SK-N-SH (cell line): ENCODE measurements around the gene KIF16B. TPM values are rescaled to one million over a fixed set of nuclear protein-coding genes. Genes with fewer than 3 reads are reported as not detected.

Source experiments
- CTCF ChIA-PET: fragments of 300-600, 350-600 bp; formaldehyde crosslinking; extraction: SDS; loops from one replicate; lab custom pipeline; 2021; lab: Yijun Ruan, JAX
- POLR2A ChIA-PET: fragments of 350-600 bp; sonication (Branson Sonifier 250); formaldehyde crosslinking; extraction: SDS; loops from one replicate; lab custom pipeline; 2020; ENCODE audit warnings: antibody characterized with exemption, inconsistent platforms; lab: Yijun Ruan, JAX
- DNase-seq: peaks from one replicate; pipeline ENCODE4 v3.0.0; 2012
- H2AFZ ChIP-seq: fragments of 200-600 bp; sonication (generic); 2 replicates; pipeline ENCODE4 v1.8.1; 2016; ENCODE audit warnings: antibody characterized with exemption, mild to moderate bottlenecking, low read depth
- H3F3A ChIP-seq: fragments of 200-600 bp; sonication (generic); replicated peaks from 2 replicates; pipeline ENCODE3; 2016; ENCODE audit warnings: antibody characterized with exemption, mild to moderate bottlenecking; ENCODE audit not compliant: insufficient read depth
- H3K27ac ChIP-seq, 2 experiments: fragments of 200-500 bp in 1 of 2; fragments of 200-600 bp in 1 of 2; sonication (Bioruptor generic) in 1 of 2; sonication (generic), shearing (Covaris generic) in 1 of 2; 2 replicates each; pipeline versions ENCODE4 v1.5.1 to v1.6.1; 2014 to 2016; ENCODE audit warnings: low read depth in 2 of 2, inconsistent platforms in 1 of 2, low read length in 1 of 2, mild to moderate bottlenecking in 1 of 2, mixed read lengths in 1 of 2
- H3K27me3 ChIP-seq: fragments of 200-600 bp; sonication (generic), shearing (Covaris generic); 2 replicates; pipeline ENCODE4 v1.6.1; 2016; ENCODE audit warnings: mixed run types; ENCODE audit not compliant: insufficient read depth
- H3K36me3 ChIP-seq, 2 experiments: fragments of 200-500 bp in 1 of 2; fragments of 200-600 bp in 1 of 2; sonication (Bioruptor generic) in 1 of 2; sonication (generic) in 1 of 2; replicated peaks in 1 of 2; 2 replicates each; pipeline versions ENCODE3 to v1.5.1; 2014 to 2016; ENCODE audit warnings: low read length in 1 of 2, mild to moderate bottlenecking in 1 of 2; ENCODE audit not compliant: insufficient read depth in 2 of 2, control insufficient read depth in 1 of 2
- H3K4me1 ChIP-seq, 2 experiments: fragments of 200-500 bp in 1 of 2; fragments of 200-600 bp in 1 of 2; sonication (Bioruptor generic) in 1 of 2; sonication (generic), shearing (Covaris generic) in 1 of 2; 2 replicates each; pipeline versions ENCODE4 v1.5.1 to v1.6.1; 2014 to 2016; ENCODE audit warnings: low read depth in 1 of 2, low read length in 1 of 2, mixed run types in 1 of 2; ENCODE audit not compliant: insufficient read depth in 2 of 2, control insufficient read depth in 1 of 2
- H3K4me2 ChIP-seq: fragments of 200-600 bp; sonication (generic), shearing (Covaris generic); 2 replicates; pipeline ENCODE4 v1.6.1; 2017; ENCODE audit warnings: mixed run types
- H3K4me3 ChIP-seq, 2 experiments: fragments of 200-500 bp in 1 of 2; fragments of 200-600 bp in 1 of 2; sonication (Bioruptor generic) in 1 of 2; sonication (generic), shearing (Covaris generic) in 1 of 2; 2 replicates each; pipeline versions ENCODE4 v1.5.1 to v1.8.1; 2014 to 2016; ENCODE audit warnings: low read depth in 2 of 2, inconsistent platforms in 1 of 2, low read length in 1 of 2, mild to moderate bottlenecking in 1 of 2, mixed read lengths in 1 of 2, moderate library complexity in 1 of 2
- H3K79me2 ChIP-seq: fragments of 200-600 bp; sonication (generic); 2 replicates; pipeline ENCODE4 v1.8.1; 2017; ENCODE audit warnings: mild to moderate bottlenecking; ENCODE audit not compliant: insufficient read depth
- H3K9ac ChIP-seq: fragments of 200-600 bp; sonication (generic); 2 replicates; pipeline ENCODE4 v1.6.1; 2017; ENCODE audit warnings: mixed run types
- H3K9me2 ChIP-seq: fragments of 200-600 bp; sonication (generic); 2 replicates; pipeline ENCODE4 v1.6.1; 2017; ENCODE audit warnings: mixed run types
- H3K9me3 ChIP-seq: fragments of 200-600 bp; sonication (generic); 2 replicates; pipeline ENCODE4 v1.6.1; 2017; ENCODE audit warnings: mixed run types, mild to moderate bottlenecking, moderate library complexity
- H4K20me1 ChIP-seq: fragments of 200-600 bp; sonication (generic); 2 replicates; pipeline ENCODE4 v1.6.1; 2017; ENCODE audit warnings: mild to moderate bottlenecking, mixed run types; ENCODE audit not compliant: insufficient read depth
- CHD2 ChIP-seq: fragments of 150-350 bp; IDR thresholded peaks from 2 replicates; pipeline ENCODE4 v1.6.1; 2018; ENCODE audit warnings: low read length; ENCODE audit not compliant: partially characterized antibody
- CTCF ChIP-seq: fragments of 200-600 bp; sonication (generic); IDR thresholded peaks from 2 replicates; pipeline ENCODE4 v1.6.1; 2017; ENCODE audit warnings: antibody characterized with exemption, mild to moderate bottlenecking, moderate library complexity
- ELF1 ChIP-seq: IDR thresholded peaks from 2 replicates; pipeline ENCODE4 v1.4.0; 2012
- EZH2phosphoT487 ChIP-seq: fragments of 200-600 bp; sonication (generic); IDR thresholded peaks from 2 replicates; pipeline ENCODE4 v1.6.1; 2017; ENCODE audit warnings: low read depth, mixed run types, mild to moderate bottlenecking, antibody characterized with exemption, moderate library complexity, borderline replicate concordance
- FOXM1 ChIP-seq: IDR thresholded peaks from 2 replicates; pipeline ENCODE4 v1.4.0; 2012; ENCODE audit warnings: low read depth, mild to moderate bottlenecking
- GATA2 ChIP-seq: sonication (generic); formaldehyde crosslinking; IDR thresholded peaks from 2 replicates; pipeline ENCODE4 v1.5.0; 2020; ENCODE audit warnings: mild to moderate bottlenecking, missing genetic modification reagents
- IRF3 ChIP-seq: fragments of 150-350 bp; IDR thresholded peaks from 2 replicates; pipeline ENCODE4 v1.6.1; 2016; ENCODE audit warnings: mild to moderate bottlenecking, low read depth, low read length
- JUND ChIP-seq: IDR thresholded peaks from 2 replicates; pipeline ENCODE4 v1.4.0; 2012
- MAX ChIP-seq: IDR thresholded peaks from 2 replicates; pipeline ENCODE4 v1.4.0; 2012; ENCODE audit warnings: low read depth
- MXI1 ChIP-seq: IDR thresholded peaks from 2 replicates; pipeline ENCODE4 v1.6.1; 2012; ENCODE audit warnings: mild to moderate bottlenecking, low read depth, low read length, improper control_type of control experiment
- NRF1 ChIP-seq: IDR thresholded peaks from 2 replicates; pipeline ENCODE4 v1.6.1; 2012; ENCODE audit warnings: low read depth, mild to moderate bottlenecking, low read length
- POLR2AphosphoS5 ChIP-seq: IDR thresholded peaks from 2 replicates; pipeline ENCODE4 v1.6.1; 2012; ENCODE audit warnings: low read depth, low read length
- RAD21 ChIP-seq: IDR thresholded peaks from 2 replicates; pipeline ENCODE4 v1.6.1; 2012; ENCODE audit warnings: mild to moderate bottlenecking, low read length
- RCOR1 ChIP-seq: fragments of 150-350 bp; IDR thresholded peaks from 2 replicates; pipeline ENCODE4 v1.6.1; 2017; ENCODE audit warnings: antibody characterized with exemption, low read length
- REST ChIP-seq: IDR thresholded peaks from 2 replicates; pipeline ENCODE4 v1.6.1; 2012; ENCODE audit warnings: mild to moderate bottlenecking, low read depth, low read length, moderate library complexity
- RFX5 ChIP-seq: IDR thresholded peaks from 2 replicates; pipeline ENCODE4 v1.6.1; 2012; ENCODE audit warnings: mild to moderate bottlenecking, improper control_type of control experiment, low read length
- RXRA ChIP-seq: IDR thresholded peaks from 2 replicates; pipeline ENCODE4 v1.4.0; 2012; ENCODE audit warnings: low read depth, mild to moderate bottlenecking, borderline replicate concordance
- SMC3 ChIP-seq: IDR thresholded peaks from 2 replicates; pipeline ENCODE4 v1.6.1; 2012; ENCODE audit warnings: low read depth, low read length, improper control_type of control experiment
- TCF12 ChIP-seq: IDR thresholded peaks from 2 replicates; pipeline ENCODE4 v1.4.0; 2012
- USF2 ChIP-seq: fragments of 150-350 bp; IDR thresholded peaks from 2 replicates; pipeline ENCODE4 v1.6.1; 2017; ENCODE audit warnings: antibody characterized with exemption, low read length, low read depth, borderline replicate concordance
- WGBS: methylation state at CpG from one replicate; pipeline ENCODE4 v1.1.6; 2017; ENCODE audit warnings: low lambda C conversion rate; 5-methylcytosine and 5-hydroxymethylcytosine counted together
- polyA plus RNA-seq, 3 experiments: library from polyadenylated mRNA; depleted of rRNA; stranded (reverse); fragments of >200 nt; gene quantifications; 2 replicates each; pipeline ENCODE4 v1.2.3, GENCODE V29; 2012

Gene KIF16B
- polyA plus RNA-seq, 1 of the 3 experiments (the other 2 are of a cell fraction), result 3.3 TPM

GRCh38 chr20:16388731-16389130, 184.5 kb downstream of the KIF16B start:
- ChIA-PET POLR2A (no interaction called here), CTCF (no interaction called here)
- no peaks in the 10 kb centered on the region for H3K4me1 ChIP-seq
- H2AFZ ChIP-seq, result no peak overlapping the region
- no peaks in the 10 kb centered on the region for H4K20me1 ChIP-seq
- no peak overlapping the region for H3K9ac ChIP-seq
- H3K9me2 ChIP-seq, result no peaks in the 10 kb centered on the region
- over 99% methylated on average over 6 of the region's 6 CpGs for WGBS
- H3K27me3 ChIP-seq, result no peaks in the 10 kb centered on the region
- TF ChIP-seq SMC3 (no peak), FOXM1 (no peak), RXRA (no peak), RCOR1 (no peak), CTCF (no peak), MXI1 (no peak), ELF1 (no peak), TCF12 (no peak), NRF1 (no peak), RAD21 (no peak), RFX5 (no peak), JUND (no peak)
- no peak for DNase-seq
- no peaks in the 10 kb centered on the region for H3K79me2 ChIP-seq
- H3F3A ChIP-seq, result no peaks in the 10 kb centered on the region
- no peaks in the 10 kb centered on the region for H3K36me3 ChIP-seq
- H3K9me3 ChIP-seq, result no peaks in the 10 kb centered on the region
- no peak overlapping the region for H3K27ac ChIP-seq
- H3K4me2 ChIP-seq, result no peak overlapping the region
- H3K4me3 ChIP-seq, result no peak overlapping the region

- WGBS, result 81% methylated on average over 6 of the region's 6 CpGs
- Histone ChIP-seq H3K4me3 (no peak overlapping the region), H3K79me2 (no peaks in the 10 kb centered on the region), H3K36me3 (no peaks in the 10 kb centered on the region), H3F3A (no peaks in the 10 kb centered on the region), H4K20me1 (no peaks in the 10 kb centered on the region), H3K4me1 (no peaks in the 10 kb centered on the region), H3K27me3 (no peaks in the 10 kb centered on the region), H2AFZ (no peak overlapping the region), H3K27ac (no peak overlapping the region), H3K4me2 (no peak overlapping the region), H3K9ac (no peak overlapping the region), H3K9me2 (no peaks in the 10 kb centered on the region), H3K9me3 (no peaks in the 10 kb centered on the region)
- DNase-seq, result no peak
- ChIA-PET CTCF (no interaction called here), POLR2A (no interaction called here)
- TF ChIP-seq GATA2 (CRISPR knock-in tag), result no peak
- no peak for TF ChIP-seq IRF3
- TF ChIP-seq REST, result no peak
- TF ChIP-seq EZH2phosphoT487, result no peak
- TF ChIP-seq MAX, result no peak
- no peak for TF ChIP-seq POLR2AphosphoS5
- TF ChIP-seq CHD2, result no peak
- no peak for TF ChIP-seq CTCF
- no peak for TF ChIP-seq USF2
- TF ChIP-seq JUND, result no peak
- no peak for TF ChIP-seq NRF1
Measured at GRCh38 chr20:16387666-16388065, 185.6 kb downstream of the KIF16B start.
